ENCODE data around the gene SFMBT2. TPM values are rescaled to one million over a fixed set of nuclear protein-coding genes. Genes with fewer than 3 reads are reported as not detected.
A peak's percentile ranks its signal among the peaks of the same experiment; 100 is the strongest.

The SFMBT2 gene
- total RNA-seq, 6 experiments from 2014 or later, result 1.4 to 3.4 (median 1.8) TPM

DNA sequence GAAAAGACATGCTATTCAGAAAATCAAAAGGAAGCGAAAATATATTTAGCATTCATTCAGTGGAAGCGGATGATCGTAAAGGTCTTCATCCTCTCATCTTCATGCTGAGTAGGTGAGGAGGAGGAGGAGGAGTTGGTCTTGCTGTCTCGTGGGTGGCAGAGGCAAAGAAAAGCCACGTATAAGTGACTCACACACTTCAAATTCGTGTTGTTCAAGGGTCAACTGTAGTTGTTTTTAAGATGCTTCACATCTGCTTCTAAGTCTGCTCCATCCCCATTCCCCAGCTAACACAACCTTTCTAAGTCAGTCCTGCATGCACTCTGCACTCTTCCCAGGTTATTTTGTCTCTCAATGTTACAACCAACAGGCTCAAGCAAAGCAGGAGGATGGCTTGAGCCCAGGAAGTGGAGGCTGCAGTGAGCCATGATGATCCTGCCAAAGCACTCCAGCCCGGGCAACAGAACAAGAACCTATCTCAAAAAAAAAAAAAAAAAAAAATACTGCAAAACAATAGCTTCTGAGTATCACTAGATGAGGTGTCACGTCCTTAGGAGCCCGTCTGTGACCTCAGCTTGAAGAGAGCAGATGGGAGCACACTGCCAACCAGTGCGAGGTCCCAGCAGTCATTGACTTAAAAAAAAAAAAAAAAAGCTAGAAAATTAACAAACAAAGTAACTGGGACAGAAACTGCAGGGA, 70.5 kb downstream of the SFMBT2 start:
- DNase-seq, result no peak

GRCh38 chr10:7339510-7339909, 71.3 kb downstream of the SFMBT2 start:
- intact Hi-C loops (cut with DNase I), result no loop called here
- Histone ChIP-seq H3K36me3 (no peaks in the 10 kb centered on the region), H3K27me3 (no peaks in the 10 kb centered on the region), H3K4me3 (no peak overlapping the region), H3K4me1 (no peaks in the 10 kb centered on the region), H3K27ac (no peak overlapping the region), H3K9me3 (no peaks in the 10 kb centered on the region)
- no peak for TF ChIP-seq POLR2A (IDR thresholded peaks at IDR 0.05)
- TF ChIP-seq, protein P1, sequence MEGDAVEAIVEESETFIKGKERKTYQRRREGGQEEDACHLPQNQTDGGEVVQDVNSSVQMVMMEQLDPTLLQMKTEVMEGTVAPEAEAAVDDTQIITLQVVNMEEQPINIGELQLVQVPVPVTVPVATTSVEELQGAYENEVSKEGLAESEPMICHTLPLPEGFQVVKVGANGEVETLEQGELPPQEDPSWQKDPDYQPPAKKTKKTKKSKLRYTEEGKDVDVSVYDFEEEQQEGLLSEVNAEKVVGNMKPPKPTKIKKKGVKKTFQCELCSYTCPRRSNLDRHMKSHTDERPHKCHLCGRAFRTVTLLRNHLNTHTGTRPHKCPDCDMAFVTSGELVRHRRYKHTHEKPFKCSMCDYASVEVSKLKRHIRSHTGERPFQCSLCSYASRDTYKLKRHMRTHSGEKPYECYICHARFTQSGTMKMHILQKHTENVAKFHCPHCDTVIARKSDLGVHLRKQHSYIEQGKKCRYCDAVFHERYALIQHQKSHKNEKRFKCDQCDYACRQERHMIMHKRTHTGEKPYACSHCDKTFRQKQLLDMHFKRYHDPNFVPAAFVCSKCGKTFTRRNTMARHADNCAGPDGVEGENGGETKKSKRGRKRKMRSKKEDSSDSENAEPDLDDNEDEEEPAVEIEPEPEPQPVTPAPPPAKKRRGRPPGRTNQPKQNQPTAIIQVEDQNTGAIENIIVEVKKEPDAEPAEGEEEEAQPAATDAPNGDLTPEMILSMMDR (IDR thresholded peaks at IDR 0.05), result no peak
- 44% methylated on average over 3 of the region's 4 CpGs for WGBS (ENCODE audit: insufficient coverage, low coverage, low lambda C conversion rate, missing lambda C conversion rate)
- DNase-seq (no peak), ATAC-seq (no peak)

More for the DNA sequence above, 70.5 kb downstream of the SFMBT2 start:
- Histone ChIP-seq H3K27me3 (no peaks in the 10 kb centered on the region), H3K4me1 (no peaks in the 10 kb centered on the region), H3K4me3 (no peak overlapping the region), H3K9me3 (no peaks in the 10 kb centered on the region), H3K36me3 (no peaks in the 10 kb centered on the region), H3K27ac (no peak overlapping the region)
- 49% methylated on average over 10 of the region's 10 CpGs for WGBS (ENCODE audit: insufficient coverage, low coverage, low lambda C conversion rate, missing lambda C conversion rate)
- peak; percentile 38 to 55 (median 41) for ATAC-seq
- TF ChIP-seq, protein P1 (IDR thresholded peaks at IDR 0.05), result no peak
- intact Hi-C loops (cut with DNase I), result no loop called here

- ATAC-seq (no peak), DNase-seq (no peak)
- Histone ChIP-seq H3K4me3 (no peak overlapping the region), H3K36me3 (no peaks in the 10 kb centered on the region), H3K27me3 (no peaks in the 10 kb centered on the region), H3K27ac (no peak overlapping the region), H3K9me3 (no peaks in the 10 kb centered on the region), H3K4me1 (no peaks in the 10 kb centered on the region)
- intact Hi-C loops (cut with DNase I), result no loop called here
- no peak for TF ChIP-seq POLR2A (IDR thresholded peaks at IDR 0.05)
- TF ChIP-seq, protein P1 (IDR thresholded peaks at IDR 0.05), result no peak
- WGBS (ENCODE audit: insufficient coverage, low coverage, low lambda C conversion rate, missing lambda C conversion rate), result 65% methylated on average over 7 of the region's 7 CpGs
Measured at GRCh38 chr10:7338469-7338868, 72.4 kb downstream of the SFMBT2 start.

DNA sequence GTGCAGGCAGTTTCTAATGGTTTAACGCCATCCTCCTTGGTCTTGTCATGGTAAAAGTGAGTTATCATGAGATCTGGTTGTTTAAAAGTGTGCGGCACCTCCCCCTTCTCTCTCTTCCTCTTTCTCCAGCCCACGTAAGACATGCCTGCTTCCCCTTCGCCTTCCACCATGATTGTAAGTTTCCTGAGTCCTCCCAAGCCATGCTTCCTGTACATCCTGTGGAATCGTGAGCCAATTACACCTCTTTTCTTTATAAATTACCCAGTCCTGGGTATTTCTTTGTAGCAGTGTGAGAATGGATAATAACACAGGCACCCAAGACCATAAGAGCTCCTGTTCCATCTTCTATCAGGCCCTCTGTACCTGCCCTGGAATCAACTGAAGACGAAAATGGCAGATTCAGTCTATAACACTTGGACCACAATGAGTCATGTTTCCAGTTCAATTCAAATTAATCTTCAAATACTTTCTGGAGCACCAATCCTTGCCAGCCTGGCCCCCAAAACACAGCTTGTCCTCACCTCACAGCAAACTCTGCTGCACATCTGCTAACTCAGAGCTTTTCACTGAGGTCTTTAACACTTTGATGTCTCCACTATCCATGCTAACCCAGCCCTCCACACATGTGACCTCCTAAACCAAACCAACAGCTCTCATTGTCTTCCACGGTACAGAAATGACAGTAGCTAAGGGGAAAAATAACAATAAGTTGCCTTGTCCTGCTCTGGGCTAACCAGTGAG, 73.2 kb downstream of the SFMBT2 start:
- 37% methylated on average over 6 of the region's 7 CpGs for WGBS (ENCODE audit: insufficient coverage, low coverage, low lambda C conversion rate, missing lambda C conversion rate)
- H3K36me3 ChIP-seq, result no peaks in the 10 kb centered on the region
- ATAC-seq (no peak), DNase-seq (no peak)
- intact Hi-C loops (cut with DNase I), result no loop called here
- H3K27me3 ChIP-seq, result no peaks in the 10 kb centered on the region
- H3K4me1 ChIP-seq, result no peaks in the 10 kb centered on the region
- H3K27ac ChIP-seq, result no peak overlapping the region
- no peak overlapping the region for H3K4me3 ChIP-seq
- no peaks in the 10 kb centered on the region for H3K9me3 ChIP-seq
- TF ChIP-seq, protein P1 (IDR thresholded peaks at IDR 0.05), result no peak
- TF ChIP-seq POLR2A (IDR thresholded peaks at IDR 0.05), result no peak

Data from right lobe of liver (tissue), 6 donors.